Stimulated activated naive CD8-positive, alpha-beta T cell treated with anti-CD3 and anti-CD28 coated beads, Interleukin-15, Interleukin-2, amounts not matched to agents 100 U/mL and 50 U/mL, for 24 hours (primary cell): ENCODE results near the gene IFI35.
"Not testable (repeated sequence)": the region's sequence is repeated elsewhere in the genome, so short reads cannot be mapped to it uniquely, and the experiment has no call there.

ENCODE experiments used
- ATAC-seq: fragments of 150-1000 bp; cut with Tn5 transposase; one replicate; pipeline ENCODE4 v1.10.0; 2021
- DNase-seq: peaks from one replicate; pipeline ENCODE4 v3.0.0; 2021

IFI35 gene

DNA sequence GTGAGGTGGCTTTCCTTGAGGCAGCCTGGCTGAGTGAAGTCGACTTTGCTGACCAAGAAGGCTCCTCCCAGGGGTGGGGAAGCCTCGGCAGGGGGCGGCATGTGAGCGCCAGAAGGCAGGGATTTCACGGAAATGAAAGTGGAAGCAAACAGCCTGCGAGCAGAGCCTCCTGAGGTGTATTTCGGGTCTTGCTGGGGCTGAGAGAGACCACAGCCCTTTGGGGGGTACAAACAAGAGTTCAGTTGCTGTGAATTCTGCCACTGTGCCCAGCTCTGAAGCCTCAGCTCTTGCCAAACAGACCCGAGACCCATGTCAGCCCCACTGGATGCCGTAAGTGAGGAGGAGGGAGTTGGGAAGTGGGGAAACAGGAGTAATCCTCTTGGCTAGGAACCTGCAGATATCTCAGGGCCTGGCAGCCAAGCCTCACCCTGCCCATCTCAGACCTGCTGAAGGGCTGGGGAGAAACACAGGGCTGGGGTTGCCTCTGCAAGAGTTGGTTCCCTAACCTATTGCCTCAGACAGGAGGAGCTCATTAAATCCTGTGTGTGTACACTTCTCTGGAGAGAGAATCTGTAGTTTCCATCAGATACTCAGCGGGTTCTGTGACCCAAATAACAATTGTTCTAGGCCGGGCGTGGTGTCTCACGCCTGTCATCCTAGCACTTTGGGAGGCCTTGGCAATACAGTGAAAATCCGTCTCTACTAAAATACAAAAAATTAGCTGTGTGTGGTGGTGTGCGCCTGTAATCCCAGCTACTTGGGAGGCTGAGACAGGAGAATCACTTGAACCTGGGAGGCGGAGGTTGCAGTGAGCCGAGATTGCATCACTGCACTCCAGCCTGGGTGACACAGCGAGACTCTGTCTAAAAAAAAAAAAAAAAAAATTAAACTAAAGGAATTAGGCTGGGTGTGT is at the start of gene IFI35:
IFI35 (plus strand) TSS at position 146 of the 913 bp plus-strand sequence; CDS start at position 310, 164 bp downstream.
- peak; percentile 88 for DNase-seq
- ATAC-seq: peak; percentile 93

- ATAC-seq (peak; percentile 98), DNase-seq (peak; percentile 90)
Measured at GRCh38 chr17:42964161-42964932, 42.2 kb upstream of the IFI35 start, which contains the start of gene AARSD1. Gene AARSD1 (minus strand): TSS chr17:42964454. CDS start chr17:42964440, 14 bp downstream.

DNA sequence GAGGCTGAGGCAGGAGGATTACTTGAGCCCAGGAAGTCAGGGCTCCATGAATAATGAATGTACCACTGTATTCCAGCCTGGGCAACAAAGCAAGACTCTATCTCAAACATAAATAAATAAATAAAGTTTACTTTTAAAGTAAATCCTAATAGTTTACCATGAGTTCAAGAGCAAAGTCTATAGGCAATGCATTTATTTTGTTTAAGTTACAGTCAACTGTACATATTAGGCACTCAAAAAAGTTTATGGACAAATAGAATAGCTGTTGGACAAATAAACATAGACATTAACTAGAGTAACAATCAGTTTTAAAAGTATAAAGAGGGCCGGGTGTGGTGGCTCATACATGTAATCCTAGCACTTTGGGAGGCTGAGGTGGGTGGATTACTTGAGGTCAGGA is 38.7 kb upstream of the IFI35 start:
- no peak for ATAC-seq
- no peak for DNase-seq

DNA sequence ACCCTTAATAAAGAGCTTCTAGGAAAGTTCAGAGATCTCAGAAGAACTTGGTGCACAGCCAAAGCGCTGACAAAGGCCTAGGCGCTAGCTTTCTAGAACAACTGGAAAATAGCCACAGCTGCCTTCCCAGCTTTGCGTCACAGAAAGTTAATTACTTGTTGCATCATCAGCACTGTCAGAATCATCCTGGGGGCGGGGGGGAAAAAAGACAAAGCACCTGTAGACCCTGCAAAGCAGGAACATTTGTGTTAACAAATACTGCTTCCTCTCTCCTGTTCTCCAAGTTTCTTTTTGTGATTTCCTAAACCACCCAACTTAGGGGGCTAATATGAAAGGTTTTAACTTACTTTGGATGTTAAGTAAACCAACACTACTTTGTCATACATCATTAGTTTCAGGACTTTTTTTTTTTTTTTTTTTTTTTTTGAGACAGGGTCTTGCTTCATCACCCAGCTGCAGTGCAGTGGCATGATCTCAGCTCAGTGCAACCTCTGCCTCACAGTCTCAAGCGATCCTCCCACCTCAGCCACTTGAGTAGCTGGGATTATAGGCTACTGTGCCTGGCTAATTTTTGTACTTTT is 37.5 kb upstream of the IFI35 start:
- no peak for DNase-seq
- ATAC-seq: no peak

- no peak for ATAC-seq
Measured at GRCh38 chr17:42971589-42971988, 35.0 kb upstream of the IFI35 start.

DNA sequence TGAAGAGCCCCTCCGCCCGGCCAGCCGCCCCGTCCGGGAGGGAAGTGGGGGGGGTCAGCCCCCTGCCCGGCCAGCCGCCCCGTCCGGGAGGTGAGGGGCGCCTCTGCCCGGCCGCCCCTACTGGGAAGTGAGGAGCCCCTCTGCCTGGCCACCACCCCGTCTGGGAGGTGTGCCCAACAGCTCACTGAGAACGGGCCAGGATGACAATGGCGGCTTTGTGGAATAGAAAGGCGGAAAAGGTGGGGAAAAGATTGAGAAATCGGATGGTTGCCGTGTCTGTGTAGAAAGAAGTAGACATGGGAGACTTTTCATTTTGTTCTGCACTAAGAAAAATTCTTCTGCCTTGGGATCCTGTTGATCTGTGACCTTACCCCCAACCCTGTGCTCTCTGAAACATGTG is 33.3 kb upstream of the IFI35 start:
- not testable (repeated sequence) for ATAC-seq, DNase-seq

More at GRCh38 chr17:42971589-42971988, 35.0 kb upstream of the IFI35 start:
- DNase-seq: no peak

GRCh38 chr17:42975265-42975664 is 31.3 kb upstream of the IFI35 start:
- ATAC-seq: no peak
- no peak for DNase-seq

DNA sequence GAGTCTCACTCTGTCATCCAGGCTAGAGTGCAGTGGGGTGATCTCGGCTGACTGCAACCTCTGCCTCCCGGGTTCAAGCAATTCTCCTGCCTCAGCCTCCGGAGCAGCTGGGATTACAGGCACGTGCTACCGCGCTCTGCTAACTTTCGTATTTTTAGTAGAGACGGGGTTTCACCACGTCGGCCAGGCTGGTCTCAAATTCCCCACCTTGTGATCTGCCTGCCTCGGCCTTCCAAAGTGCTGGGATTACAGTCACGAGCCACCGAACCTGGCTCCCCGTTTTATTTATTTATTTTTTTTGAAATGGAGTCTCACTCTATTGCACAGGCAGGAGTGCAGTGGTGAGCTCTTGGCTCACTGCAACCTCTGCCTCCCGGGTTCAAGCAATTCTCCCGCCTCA is 30.9 kb upstream of the IFI35 start:
- not testable (repeated sequence) for DNase-seq, ATAC-seq

DNA sequence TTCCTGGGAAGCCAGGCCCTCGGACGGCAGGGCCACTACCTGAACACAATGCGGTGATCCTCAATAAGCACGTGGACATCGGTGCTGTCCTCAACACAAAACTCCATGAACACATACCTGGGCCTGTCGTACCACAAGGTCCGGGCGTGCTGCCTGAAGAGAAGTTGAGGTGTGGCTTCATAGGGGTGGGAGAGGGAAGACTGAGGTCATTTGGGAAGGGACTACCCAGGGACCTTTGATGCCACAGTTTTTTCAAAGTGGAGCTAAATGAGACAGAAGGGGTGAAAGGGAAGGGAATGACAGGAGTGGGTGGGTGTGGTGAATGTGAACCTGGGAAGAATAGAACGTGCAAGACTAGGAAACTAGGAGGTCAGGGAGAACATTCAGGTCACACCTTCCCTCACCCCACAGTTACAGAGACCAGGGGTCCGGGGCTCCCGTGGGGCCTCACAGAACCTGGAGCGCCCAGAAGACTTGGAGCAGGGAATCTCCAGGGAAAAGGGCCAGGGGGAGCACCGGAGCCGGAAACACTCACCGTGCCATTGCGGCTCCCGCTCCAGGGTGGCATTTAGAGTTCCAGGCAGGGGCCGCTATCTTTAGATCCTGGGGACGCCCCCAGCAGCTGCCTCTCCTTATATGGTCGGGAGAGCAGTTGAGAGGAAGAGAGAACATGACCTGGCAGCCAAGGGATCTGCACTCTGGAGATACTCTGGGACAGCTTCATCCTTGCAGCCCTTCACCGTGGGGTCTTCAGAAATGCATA is 26.9 kb upstream of the IFI35 start, which contains the start of gene PTGES3L:
PTGES3L (minus strand) TSS at position 570 of the 763 bp plus-strand sequence; CDS start at position 543, 27 bp downstream.
- ATAC-seq: peak; percentile 67
- peak; percentile 60 for DNase-seq

DNA sequence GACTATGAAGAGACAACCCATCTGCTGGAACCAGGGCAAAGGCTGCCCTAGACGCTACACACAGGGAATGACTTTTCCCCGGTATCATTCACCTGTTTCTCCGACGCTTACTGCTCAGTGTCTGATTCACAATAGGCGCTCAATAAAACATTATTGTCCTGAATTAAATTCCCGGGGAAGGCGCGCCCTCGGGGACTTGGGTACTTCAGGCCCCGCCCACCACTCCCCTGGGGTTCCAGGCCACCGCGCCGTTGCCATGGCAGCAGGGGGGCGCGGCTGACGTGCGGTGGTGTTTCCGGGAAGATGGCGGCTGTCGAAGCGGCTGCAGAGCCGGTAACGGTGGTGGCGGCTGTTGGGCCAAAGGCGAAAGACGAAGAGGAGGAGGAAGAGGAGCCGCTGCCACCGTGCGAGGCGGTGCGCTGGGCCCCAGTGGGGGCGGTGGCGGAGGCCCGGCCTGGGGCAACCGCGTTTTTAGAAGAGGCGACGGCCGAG is 26.3 kb upstream of the IFI35 start, which contains the start of gene RUNDC1:
RUNDC1 (plus strand) TSS at position 292 of the 492 bp plus-strand sequence; CDS start at position 304, 12 bp downstream.
- DNase-seq: peak; percentile 95
- ATAC-seq: peak; percentile 76

DNA sequence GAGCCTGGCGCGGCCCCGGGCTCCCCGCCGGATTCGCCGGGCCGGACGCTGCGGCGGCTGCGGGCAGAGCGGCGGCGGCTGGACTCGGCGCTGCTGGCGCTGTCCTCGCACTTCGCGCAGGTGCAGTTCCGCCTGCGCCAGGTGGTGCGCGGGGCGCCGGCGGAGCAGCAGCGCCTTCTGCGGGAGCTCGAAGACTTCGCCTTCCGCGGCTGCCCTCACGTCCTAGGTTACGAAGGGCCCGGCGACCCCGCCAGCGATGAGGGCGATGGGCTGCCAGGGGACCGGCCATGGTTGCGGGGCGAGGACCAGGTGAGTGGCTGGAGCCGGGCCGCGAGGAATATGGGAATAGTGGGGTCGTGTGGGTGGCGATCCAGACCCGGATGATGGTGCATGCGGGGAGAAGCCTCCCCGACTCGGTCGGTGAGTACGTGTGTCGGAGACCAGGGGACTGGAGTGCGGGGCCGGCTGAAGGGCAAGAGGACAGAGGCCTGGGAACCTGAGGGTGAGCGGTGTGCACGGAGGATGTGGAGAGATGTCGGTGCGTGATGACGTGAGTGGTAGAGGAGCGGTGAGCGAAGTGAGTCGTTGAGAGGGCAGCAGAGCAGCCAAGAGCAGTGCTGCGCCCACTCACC is 25.7 kb upstream of the IFI35 start:
- ATAC-seq (peak; percentile 89), DNase-seq (peak; percentile 77)

- DNase-seq: no peak
- no peak for ATAC-seq
Measured at GRCh38 chr17:42982266-42982665, 24.3 kb upstream of the IFI35 start.

GRCh38 chr17:42985225-42985624 is 21.4 kb upstream of the IFI35 start:
- DNase-seq (no peak), ATAC-seq (no peak)

- ATAC-seq: no peak
- DNase-seq: no peak
Measured at GRCh38 chr17:42989141-42989540, 17.4 kb upstream of the IFI35 start.

DNA sequence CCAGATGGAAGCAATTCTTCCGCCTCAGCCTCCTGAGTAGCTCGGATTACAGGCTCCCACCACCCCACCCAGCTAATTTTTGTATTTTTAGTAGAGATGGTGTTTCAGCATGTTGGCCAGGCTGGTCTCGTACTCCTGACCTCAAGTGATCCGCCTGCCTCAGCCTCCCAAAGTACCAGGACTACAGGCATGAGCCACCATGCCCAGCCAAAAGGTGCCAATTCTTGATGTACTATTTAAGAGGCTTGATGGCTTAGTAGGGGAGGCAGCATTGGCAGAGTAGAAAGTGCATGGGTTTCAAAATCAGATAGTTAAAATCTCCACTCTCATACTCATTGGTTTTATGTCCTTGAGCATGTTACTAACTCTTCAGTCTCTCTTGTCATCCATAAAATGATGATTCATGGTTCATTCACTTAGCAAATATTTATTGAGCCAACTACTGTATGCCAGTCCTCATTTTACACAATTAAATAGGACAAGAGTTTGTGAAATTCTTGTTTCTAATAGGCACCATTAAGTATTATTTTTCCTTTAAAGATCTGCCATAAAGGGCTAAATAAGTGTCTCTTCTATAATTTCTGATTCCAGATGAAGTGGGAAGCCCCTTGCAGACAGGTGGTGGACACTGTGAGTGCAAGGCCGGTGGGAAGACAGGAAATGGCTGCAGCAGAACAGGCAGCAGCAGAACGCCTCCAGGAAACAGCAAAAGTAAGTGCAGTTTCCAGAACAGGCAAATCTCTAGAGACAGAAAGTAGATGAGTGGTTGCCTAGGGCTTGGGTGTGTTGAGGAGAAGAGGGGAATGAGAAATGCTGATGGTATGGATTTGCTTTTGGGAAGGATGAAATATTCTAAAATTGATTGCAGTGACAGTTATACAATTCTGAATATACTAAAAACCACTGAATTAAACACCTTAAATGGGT is 16.6 kb upstream of the IFI35 start:
- ATAC-seq (no peak), DNase-seq (no peak)

DNA sequence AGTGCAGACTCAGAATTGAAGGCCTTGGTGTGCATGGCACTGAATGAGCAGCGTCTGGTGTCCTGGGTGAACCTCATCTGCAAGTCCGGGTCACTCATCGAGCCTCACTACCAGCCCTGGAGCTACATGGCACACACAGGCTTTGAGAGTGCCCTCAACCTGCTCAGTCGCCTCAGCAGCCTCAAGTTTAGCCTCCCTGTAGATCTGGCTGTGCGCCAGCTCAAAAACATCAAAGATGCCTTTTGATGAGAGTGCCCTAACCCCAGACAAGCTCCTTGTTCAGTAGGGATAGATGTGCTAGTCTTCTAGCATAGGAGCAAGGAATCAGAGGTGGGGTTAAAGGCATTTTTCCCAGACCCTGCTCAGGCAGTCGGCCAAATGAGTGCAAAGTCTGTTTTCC is 15.1 kb upstream of the IFI35 start:
- ATAC-seq: no peak
- DNase-seq: no peak

GRCh38 chr17:42992872-42993271 is 13.7 kb upstream of the IFI35 start:
- DNase-seq: no peak
- ATAC-seq: no peak

DNA sequence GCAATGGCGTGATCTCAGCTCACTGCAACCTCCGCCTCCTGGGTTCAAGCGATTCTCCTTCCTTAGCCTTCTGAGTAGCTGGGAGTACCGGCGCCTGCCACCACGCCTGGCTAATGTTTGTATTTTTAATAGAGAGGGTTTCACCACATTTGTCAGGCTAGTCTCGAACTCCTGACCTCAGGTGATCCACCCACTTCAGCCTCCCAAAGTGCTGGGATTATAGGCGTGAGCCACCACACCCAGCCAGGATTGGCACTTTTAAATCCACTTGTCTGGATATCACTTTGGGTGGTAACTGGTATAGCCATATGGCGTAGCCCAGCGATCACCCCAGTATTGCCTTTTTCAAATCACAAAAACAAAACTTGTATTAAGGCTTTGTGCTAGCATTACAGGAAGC is 12.7 kb upstream of the IFI35 start:
- ATAC-seq, DNase-seq: not testable (repeated sequence)

GRCh38 chr17:42997390-42997983 is 9.1 kb upstream of the IFI35 start:
- ATAC-seq (no peak), DNase-seq (no peak)
